Activated CD4-positive, alpha-beta T cell treated with anti-CD3 and anti-CD28 coated beads for 4 hours (primary cell): ENCODE results near the gene LMAN1L.
A peak's percentile ranks its signal among the peaks of the same experiment; 100 is the strongest.

Source experiments
- DNase-seq, 2 donors: peaks; one replicate each; pipeline ENCODE4 v3.0.0-alpha.2; 2020

Gene LMAN1L

DNA sequence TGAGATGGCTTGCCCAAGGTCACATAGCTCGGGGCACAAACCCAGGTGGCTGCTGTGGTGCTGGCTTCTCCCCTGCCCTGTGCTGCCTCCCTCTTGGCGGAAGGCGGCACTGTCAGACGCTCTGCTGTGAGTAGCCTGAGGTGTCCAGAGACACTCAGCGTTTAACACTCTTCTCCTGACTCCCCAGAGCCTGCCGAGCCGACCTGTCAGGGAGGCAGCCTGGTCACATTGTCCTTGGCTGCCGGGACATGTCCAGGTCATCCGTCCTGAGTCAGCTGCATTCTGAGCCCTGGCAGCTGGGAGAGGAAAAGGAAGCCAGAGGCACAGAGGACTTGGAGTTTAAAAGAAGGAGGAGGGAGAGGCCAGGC, 4.7 kb downstream of the LMAN1L start:
- no peak for DNase-seq

DNA sequence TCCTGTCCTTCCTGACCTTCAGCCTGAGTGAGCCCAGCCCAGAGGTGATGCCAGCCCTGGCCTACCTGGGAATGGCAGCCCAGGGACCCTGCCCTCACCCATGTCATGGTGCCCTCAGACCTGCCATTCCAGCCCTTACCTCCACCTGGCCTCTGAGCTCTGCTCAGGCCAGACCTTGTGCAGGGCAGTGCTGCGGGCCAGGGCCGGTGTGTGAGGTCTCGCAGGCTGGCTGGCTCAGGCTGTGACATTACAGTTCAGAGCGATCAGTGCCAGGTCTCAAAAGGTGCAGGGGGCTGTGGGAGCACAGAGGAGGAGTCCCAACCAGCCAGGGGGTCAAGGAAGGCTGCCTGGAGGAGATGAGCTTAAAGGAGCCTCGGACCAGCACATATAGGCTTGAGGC, 7.4 kb downstream of the LMAN1L start:
- DNase-seq, result no peak

DNA sequence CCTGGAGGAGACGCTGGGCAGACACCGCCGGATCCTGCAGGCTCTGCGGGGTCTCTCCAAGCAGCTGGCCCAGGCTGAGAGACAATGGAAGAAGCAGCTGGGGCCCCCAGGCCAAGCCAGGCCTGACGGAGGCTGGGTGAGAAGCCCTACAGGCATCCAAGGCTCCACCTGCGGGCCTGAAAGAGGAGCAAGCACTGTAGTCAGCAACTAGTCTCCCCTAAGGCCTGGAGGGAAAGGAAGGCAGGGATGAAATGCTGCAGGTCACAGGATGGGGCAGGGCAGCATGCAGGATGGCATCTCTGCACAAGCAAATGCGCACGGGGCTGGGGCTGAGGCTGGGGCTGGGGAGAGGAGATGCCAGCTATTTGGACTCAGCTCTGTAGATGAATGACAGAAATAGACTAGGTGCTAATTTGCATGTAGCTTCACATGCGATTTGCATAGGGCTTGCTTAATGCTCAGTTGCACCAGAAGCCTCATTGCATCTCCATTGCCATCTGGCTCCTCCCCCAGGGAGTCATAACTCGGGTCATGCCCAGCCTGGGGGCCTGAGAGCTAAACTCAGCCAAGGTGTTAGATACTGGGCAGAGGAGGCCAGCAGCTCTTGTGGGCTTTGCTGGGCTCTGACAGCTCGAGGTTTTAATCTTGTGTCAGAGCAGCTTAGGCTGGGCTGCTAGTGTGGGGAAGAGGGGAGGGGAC, 8.6 kb downstream of the LMAN1L start:
- DNase-seq, result no peak

DNA sequence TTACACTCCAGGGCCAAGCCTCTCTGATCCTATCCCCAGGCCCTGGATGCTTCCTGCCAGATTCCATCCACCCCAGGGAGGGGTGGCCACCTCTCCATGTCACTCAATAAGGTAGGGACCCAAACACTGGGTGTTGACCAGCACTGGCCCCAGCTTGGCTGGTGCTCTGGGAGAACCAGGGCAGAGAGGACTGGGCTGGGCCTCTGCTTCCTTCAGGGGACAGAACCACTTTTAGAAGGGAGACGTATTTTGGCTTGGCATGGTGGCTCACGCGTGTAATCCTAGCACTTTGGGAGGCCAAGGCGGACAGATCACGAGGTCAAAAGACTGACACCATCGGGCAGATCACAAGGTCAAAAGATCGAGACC, 9.1 kb downstream of the LMAN1L start:
- no peak for DNase-seq

DNA sequence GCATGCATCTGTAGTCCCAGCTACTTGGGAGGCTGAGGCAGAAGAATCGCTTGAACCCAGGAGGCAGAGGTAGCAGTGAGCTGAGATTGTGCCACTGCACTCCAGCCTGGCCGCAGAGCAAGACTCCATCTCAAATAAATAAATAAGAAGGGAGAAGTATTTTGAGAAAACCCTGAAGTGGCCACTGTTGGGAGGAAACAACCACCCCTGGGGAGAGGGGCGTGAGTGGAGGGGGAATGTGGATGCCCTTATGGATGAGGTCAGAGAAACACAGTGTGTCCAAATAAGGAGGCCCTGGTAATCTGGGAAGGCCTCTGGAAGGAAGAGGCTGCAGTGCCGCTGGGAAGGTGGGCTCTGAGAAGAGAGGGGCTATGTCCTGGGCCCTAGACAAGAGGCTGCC, 9.6 kb downstream of the LMAN1L start:
- DNase-seq, result no peak

DNA sequence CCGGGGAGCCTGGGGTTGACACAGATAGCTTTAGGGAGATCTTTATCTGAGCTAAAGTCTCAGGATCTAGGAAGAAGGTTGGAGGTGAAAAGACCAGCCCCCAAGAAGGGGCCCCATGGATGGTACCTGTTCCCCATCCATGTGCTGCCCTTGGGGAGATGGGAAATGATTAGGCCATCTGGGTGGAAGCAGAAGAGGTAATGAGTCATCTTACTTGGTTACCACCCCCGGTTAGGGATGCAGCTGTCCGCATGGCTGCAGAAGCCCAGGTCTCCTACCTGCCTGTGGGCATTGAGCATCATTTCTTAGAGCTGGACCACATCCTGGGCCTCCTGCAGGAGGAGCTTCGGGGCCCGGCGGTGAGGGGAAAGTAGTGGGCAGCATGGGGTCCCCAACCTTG, 10.7 kb downstream of the LMAN1L start:
- DNase-seq, result no peak

DNA sequence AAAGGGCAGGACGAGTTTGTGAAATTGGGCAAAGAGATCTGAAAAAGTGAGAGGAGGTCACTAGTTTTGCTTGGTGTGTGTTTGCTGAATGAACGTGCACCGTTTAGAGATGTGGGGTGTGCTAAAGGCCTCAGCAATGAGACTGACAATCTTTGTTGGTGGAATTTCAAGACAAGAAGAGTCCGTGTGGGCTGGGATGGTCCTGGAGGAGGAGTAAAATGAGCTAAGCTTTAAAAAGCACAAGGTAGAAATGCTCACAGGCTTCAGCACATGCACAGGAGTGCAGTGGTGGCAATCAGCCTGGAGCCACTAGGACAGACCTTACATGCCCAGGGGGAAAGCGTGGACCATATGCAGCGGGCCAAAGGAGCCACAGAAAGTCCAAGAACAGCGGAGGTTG, 12.3 kb downstream of the LMAN1L start:
- DNase-seq, result no peak

DNA sequence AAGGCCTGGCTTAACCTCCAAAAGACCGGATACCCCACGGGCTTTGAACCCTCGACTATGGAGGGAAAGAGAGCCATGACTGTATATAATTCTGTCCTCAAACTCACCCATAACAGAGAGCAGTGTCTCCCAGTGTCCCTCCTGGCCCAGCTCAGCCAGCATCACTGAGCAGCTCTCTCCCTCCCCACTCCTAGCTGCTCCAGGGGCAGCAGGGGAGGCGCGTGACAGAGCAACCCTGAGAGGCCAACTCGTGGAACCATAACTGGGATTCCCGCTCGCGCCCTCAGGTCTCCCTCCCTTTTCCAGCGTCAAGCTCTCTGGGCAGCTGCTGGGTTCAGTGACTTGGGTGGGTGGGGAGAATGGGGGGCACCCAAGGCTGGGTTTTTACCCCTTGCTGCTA, 13.2 kb downstream of the LMAN1L start:
- DNase-seq, result no peak

DNA sequence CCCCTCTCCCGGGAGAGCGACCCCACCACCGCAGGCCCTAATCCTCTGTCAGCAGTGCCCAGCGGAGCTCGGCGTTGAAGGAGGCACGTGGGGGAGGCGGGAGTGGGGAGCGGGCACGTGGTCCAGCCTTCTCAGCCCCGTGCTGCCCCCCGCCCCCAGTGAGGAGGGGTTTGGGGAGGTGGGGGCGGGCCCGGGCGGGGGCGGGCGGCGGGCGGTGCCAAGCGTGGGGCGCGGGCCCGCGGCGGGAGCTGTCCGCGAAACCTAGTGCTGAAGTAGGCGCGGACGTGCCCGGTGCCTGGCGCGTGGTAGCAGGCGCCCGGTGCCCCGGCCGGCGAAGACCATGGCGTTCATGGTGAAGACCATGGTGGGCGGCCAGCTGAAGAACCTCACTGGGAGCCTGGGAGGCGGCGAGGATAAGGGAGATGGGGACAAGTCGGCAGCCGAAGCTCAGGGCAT, 13.8 kb downstream of the LMAN1L start, which contains the start of gene CPLX3:
TSS of gene CPLX3 (plus strand) at position 264 of the 456 bp plus-strand sequence. CDS start at position 341, 77 bp downstream.
- peak; percentile 29 to 32 for DNase-seq

DNA sequence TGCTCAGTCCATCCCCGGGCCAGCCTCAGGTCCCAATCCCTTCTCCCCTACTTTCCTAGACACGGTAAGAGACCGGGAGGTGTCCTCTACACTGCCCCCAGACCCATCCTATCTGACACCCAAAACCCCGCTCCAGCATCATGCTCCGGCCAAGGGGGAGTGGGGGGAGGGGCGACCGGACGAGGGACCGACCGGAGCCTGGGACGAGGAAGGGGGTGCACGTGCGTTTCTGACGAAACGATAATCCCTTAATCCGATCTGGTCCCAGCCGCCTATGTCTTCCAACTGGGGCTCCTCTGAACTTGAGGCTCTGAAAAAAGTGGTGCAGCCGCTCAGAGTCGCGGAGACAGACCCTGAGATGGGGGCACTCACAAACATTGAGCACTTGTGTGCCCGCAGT, 14.3 kb downstream of the LMAN1L start:
- no peak for DNase-seq

DNA sequence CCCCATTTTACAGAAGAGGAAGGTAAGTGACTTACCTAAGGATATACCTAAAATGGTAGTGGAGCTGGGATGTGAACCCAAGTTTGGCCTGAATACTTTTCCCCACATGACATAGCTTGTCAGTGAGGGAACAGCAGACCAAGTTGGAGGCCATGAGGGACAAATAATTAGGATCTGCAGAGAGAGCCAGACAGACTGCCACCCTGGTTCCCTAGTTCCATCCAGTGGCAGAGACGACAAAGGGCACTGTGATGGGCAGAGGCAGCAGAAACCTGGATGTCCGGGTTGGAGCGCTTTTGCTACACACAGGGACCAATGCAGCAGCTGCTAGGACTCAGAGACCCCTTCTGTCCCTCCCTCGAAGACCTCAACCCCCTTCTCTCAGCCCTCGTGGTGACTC, 15.0 kb downstream of the LMAN1L start:
- no peak for DNase-seq

DNA sequence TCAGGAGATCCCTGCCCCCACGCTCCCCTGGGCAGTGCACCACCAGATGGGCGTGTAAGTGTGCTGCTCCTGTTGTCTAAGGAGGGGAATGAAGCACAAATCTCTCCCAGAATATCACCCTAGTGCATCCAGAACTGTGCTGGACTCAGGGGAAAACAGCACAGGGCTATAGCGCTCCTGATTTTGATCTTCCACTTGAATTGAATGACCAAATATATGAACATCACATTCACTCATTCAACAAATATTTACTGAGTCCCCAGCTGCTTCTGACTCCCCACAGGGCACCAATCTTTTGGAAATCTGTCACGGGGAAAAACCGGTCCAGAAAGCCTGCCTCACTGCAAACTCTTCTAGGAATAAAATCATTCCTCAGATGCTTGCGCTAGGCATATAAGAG, 16.2 kb downstream of the LMAN1L start:
- DNase-seq, result no peak

DNA sequence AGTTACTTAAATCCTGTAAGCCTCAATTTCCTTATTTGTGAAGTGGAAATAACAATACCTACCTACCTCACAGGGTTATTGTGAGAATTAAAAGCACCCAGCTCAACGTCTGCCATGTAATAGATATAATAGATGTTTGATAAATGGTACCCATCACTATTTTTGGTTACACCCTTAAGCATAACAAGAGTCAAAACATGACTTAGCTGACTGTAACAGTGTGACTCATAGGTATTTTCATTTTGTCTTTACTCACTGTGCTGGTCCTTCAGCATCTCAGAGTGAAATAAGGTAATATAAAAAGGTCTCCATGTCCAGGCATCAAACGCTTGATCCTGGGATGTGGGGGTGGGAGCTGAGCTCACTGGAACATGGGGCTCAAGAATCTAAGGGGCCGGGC, 16.9 kb downstream of the LMAN1L start:
- no peak for DNase-seq

DNA sequence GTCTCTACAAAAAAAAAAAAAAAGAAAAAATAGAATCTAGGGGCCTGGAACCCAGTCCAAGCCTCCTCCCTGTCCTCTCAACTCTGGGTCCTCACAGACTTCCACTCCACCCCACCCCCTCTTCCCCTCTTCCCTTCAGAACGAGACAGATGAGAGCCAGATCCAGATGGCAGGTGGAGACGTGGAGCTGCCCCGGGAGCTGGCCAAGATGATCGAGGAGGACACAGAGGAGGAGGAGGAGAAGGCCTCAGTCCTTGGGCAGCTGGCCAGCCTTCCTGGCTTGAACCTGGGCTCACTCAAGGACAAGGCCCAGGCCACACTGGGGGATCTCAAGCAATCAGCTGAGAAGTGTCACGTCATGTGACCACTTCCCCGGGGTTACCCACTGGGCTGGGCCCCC, 17.4 kb downstream of the LMAN1L start:
- no peak for DNase-seq

DNA sequence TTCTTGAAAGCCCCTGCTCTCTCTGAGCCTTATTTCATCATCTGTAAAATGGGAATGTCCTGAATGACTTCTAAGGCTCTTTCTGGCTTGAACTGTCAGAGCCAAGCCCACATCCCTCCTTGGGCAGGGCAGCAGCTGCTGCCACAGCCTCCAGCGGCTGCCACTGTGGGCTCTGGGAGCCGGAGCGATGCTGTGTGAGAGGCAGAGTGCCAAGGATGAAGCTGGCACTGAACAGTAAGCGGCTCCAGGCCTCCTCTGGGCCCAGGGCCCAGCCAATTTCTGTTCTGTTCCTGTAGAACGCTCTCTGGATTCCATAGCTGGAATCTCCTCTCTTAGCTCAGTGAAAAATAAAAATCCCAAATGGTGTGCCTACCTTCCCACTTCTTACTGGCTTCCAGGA, 18.2 kb downstream of the LMAN1L start:
- DNase-seq, result no peak

DNA sequence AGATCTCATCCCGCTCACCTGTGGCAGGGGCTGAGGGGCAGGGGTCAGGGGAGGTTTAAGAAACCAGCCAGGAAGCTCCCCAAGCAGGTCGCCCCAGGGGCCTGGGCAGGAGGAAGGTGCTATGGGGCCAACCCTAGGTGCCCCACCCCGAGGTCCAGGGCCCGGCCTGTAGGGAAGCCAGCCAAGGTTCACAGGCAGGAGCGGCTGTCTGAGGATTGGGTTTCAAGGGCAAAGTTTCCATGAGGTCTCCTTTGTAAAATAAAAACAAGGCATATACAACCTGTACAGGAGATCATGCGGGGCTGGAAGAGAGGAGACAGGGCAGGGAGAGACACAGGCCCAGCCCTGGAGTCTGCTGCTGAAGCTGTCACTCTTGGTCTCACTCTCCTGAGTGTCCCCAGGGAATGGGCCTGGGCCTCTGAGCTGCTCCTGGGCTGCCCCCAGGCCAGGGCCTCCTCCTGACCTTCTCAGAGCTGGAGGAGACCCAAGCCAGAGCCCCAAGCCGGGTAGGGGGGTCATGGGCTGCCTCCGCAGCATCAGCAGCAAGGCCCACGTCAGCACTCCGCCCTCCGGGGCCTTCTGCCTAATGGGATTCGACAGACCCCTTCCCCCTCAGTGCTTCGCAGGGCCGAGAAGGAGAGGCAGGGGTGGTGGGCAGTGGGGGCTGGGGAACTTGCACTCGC, 19.3 kb downstream of the LMAN1L start:
- no peak for DNase-seq

DNA sequence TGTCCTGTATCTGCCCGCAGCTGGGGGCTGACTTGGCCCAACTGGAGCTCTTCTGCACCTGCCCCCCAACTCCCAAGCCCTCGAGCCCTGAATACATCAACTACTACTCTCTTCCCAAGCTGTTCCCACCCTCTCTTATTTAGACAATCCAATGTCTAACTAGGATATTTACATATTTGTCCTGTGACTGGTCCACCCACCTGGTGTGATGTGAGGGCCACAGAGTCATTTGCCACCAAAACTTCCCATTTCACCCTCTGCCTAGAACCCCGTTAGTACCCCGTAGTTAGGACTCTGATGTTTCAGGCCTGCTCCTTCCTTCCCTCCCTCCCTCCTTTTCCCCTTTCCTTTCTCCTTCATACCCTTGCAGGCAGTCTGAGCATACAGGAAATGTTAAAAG, 20.2 kb downstream of the LMAN1L start:
- DNase-seq, result no peak

DNA sequence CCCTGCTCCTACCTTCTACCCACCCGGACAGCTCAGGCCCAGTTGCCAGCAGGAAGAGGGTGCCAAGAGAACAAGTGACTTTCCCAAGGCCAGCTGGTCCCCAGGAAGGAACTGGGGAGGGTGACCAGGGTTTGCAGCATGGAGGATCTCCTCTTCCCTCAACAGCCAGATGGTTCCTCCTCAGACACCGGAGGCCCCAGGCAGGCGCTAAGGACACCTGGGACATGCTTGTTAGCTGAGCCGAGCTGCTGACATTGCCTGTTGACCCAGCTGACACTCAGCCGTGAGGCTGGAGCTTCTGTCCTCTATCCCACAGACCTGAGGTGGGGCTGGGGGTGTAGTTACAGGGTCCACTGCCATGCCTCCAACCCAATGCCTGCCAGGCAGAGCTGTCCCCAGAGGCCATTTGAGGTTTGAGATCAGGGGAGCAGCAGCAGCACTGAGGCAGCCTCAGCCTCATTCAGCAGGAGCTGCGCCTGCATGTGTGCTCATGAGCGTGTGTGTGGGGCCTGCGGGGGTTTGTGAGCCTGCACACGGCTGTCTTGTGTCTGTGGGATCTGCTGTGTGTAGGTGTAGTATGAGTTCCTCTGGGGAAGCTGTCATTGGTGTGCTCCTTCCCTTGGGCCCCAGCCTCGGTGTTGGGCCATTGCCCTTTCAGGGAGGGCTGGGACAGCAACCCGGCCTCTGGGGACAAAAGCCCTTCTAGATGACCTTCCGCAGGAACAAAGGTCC, 20.9 kb downstream of the LMAN1L start:
- DNase-seq, result no peak

DNA sequence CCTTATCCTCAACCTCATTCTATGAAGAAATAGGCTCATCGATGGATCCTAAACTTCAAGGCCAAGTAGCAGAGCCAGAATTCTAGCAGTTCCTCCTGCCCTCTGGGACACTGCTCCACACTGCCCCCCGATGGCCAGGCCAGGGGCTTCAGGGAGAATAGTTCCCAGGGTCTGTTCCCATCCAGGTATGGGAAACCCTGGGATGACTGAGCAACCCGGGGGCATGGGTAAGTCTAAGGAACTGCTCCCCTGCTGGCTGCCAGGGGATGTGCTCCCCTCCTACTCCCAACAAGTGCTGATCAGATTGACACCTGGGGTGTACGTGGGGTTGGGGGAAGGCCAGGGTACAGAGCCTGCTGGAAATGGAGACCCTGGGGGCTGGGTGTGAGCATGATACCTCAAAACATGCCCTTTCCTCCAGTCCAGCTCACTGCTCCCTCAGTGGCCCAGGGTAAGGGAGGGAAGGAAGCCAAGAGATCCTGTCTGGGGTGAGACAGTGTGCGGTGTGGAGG, 22.7 kb downstream of the LMAN1L start:
- DNase-seq, result peak in 1 of 2 donors; percentile 47

DNA sequence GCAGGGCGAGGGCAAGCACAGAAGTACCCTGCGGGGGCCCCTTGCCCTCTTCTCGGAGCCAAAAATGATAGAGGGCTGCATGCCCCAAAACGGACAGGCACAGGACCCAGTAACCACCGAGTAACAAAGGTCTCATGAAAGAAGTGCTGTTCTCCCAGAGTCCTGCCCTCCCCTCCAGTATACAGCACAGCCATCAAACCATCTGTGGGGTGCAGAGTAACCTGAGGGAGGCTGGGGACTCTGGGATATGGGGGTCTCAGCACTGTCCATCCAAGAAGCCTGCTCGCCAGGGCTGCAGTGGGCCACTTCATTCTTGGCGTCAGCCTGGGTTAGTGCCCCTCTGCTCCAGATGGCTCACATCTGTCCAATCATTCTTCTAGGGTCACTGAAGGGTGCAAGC, 24.2 kb downstream of the LMAN1L start:
- DNase-seq, result no peak

DNA sequence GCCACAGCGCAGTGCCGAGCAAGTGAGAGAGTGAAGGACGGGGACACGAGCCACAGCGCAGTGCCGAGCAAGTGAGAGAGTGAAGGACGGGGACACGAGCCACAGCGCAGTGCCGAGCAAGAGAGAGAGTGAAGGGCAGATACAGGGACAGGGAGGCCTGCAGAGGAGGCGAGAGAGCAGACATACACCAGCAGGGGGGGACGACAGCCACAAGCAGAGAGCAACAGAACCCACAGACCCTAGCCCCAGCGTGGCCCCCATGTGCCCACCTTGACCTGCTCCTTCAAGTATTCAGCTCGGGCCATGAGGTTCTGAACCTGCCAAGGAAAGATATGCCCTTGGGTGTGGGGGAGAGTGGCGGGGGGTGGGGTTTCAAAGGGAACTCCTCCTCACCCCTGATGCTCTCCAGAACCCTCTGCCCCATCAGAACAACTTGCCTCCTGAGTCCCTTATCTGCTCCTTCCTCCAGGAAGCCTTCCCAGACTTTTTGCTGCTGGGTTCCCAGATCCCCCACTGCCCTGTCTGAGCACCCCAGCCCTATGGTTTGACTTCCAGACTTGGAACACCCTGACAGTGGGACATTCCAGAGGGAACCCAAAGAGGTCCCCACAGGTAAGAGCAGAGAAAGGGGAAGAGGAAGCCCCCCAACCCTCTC, 25.0 kb downstream of the LMAN1L start:
- DNase-seq, result no peak

DNA sequence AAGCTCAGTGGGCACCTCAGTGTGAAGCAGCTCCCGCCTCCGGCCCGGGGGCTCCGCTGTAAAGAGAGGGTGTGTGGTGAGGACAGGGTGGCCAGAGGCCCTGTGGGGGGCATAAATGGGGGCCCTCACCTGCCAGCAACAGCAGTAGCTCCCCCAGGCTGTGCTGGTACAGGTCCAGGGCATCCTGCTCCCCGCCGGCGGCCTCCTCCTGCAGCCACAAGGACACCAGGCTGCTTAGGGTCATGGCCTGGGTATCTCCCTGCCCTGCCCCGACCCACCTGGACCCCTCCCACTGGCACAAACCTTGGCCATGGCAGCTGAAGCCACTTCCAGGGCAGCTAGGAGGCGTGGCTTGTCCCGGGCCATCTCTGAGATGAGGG, 25.5 kb downstream of the LMAN1L start:
- no peak for DNase-seq

DNA sequence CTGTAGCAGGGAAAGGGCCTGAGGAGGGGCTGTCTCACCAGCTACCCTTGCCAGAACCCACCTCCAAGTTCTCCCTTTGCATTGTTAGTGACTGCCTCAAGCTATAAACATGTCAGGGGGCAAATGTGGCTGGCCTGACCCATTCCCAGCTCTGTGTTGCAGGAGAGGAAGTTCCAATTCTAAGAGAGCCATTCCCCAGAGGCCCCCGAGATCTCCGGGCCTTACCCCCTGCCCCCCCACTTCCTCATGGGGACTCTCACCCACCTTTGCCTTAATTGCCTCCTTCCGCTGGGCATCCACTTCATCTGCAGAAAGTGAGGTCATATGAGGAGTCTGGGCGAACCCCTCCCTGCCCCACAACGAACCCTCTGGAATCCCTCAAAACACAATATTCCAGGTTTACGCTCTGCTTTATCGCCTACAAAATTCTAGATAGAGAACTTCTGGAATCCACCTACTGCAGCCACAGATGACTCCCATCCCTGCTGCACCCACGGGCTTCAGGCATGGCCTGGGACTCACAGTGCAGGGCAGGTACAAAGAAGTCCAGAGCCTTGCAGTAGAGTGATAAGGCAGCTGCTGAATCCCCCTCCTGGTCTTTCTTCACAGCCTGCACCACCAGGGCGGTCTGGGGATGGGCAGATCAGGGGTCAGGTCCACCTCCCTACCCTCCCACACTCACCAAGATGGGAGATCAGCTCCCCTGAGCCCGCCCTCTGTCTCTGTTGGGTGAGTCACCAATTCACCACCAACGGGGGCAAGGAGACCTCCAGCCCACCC, 26.3 kb downstream of the LMAN1L start:
- DNase-seq, result no peak
